Measurements from ENCODE around the gene GOLIM4. TPM values are rescaled to one million over a fixed set of nuclear protein-coding genes. Genes with fewer than 3 reads are reported as not detected.
A peak's percentile ranks its signal among the peaks of the same experiment; 100 is the strongest.

Gene GOLIM4
- total RNA-seq, 1 experiment from 2014 or later, result 24.6 TPM

GRCh38 chr3:168093229-168093628, 2.5 kb downstream of the GOLIM4 start:
- H4K8ac ChIP-seq (replicated peaks; ENCODE audit: insufficient read length, low read depth, low read length), result no peak overlapping the region
- H3K4me2 ChIP-seq (ENCODE audit: insufficient read depth, insufficient read length, low read length), result peak overlapping the region; percentile 99
- no peaks in the 10 kb centered on the region; a peak in 1 of 7 replicates for H3K36me3 Mint-ChIP-seq (ENCODE audit: insufficient read depth in 1 of 3, low read depth in 3 of 3)
- no peak overlapping the region for H3T11ph ChIP-seq (ENCODE audit: low read length)
- H2AK5ac ChIP-seq (ENCODE audit: insufficient read length, low read length), result no peak overlapping the region
- H3K23ac ChIP-seq (ENCODE audit: insufficient read length, low read depth, low read length), result no peak overlapping the region
- no peak overlapping the region for H2BK20ac ChIP-seq (ENCODE audit: low read depth, low read length, poor library complexity, severe bottlenecking)
- H3K79me2 ChIP-seq (ENCODE audit: insufficient read depth, low read length), result peaks cover 10% of the 10 kb centered on the region; the same call in 1 of the 2 replicates
- no peaks in the 10 kb centered on the region for H3K27me3 ChIP-seq (ENCODE audit: insufficient read depth, low read length)
- no peak overlapping the region for H3K9ac ChIP-seq (ENCODE audit: extremely low read depth, insufficient read length, low read length)
- H3K18ac ChIP-seq (ENCODE audit: insufficient read length, low read depth, low read length), result no peak overlapping the region
- H3K4ac ChIP-seq (ENCODE audit: low read depth, low read length), result no peak overlapping the region
- H2BK12ac ChIP-seq (ENCODE audit: insufficient read length, low read depth, low read length), result no peak overlapping the region
- H4K91ac ChIP-seq (ENCODE audit: insufficient read length, low read depth, low read length), result no peak overlapping the region
- no peak overlapping the region for H2AFZ ChIP-seq (ENCODE audit: low read length)
- H2BK5ac ChIP-seq (ENCODE audit: insufficient read length, low read length), result no peak overlapping the region
- no peaks in the 10 kb centered on the region for H3K79me1 ChIP-seq (ENCODE audit: insufficient read depth, low read depth, low read length, poor library complexity, severe bottlenecking)
- TF ChIP-seq, protein P1, sequence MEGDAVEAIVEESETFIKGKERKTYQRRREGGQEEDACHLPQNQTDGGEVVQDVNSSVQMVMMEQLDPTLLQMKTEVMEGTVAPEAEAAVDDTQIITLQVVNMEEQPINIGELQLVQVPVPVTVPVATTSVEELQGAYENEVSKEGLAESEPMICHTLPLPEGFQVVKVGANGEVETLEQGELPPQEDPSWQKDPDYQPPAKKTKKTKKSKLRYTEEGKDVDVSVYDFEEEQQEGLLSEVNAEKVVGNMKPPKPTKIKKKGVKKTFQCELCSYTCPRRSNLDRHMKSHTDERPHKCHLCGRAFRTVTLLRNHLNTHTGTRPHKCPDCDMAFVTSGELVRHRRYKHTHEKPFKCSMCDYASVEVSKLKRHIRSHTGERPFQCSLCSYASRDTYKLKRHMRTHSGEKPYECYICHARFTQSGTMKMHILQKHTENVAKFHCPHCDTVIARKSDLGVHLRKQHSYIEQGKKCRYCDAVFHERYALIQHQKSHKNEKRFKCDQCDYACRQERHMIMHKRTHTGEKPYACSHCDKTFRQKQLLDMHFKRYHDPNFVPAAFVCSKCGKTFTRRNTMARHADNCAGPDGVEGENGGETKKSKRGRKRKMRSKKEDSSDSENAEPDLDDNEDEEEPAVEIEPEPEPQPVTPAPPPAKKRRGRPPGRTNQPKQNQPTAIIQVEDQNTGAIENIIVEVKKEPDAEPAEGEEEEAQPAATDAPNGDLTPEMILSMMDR (conservative IDR thresholded peaks at IDR 0.05), result no peak
- H3K27ac Mint-ChIP-seq, result no peak overlapping the region
- H3K4me3 Mint-ChIP-seq, result peak overlapping the region; percentile 40 to 55
- H3K4me1 Mint-ChIP-seq, result peaks cover 52 to 60% of the 10 kb centered on the region in 2 experiments
- no peak overlapping the region for H2BK15ac ChIP-seq (ENCODE audit: low read depth, low read length)
- no peaks in the 10 kb centered on the region for H3K9me3 Mint-ChIP-seq
- H3K4me1 ChIP-seq (ENCODE audit: insufficient read depth, low read length), result peaks cover 10% of the 10 kb centered on the region
- H4K5ac ChIP-seq (ENCODE audit: insufficient read length, low read depth, low read length), result no peak overlapping the region
- no CpG with 5 or more reads among the region's 2 CpGs for WGBS (ENCODE audit: extremely low coverage, insufficient read length, low lambda C conversion rate)
- H3K14ac ChIP-seq (ENCODE audit: insufficient read depth, low read length), result no peak overlapping the region
- no peak overlapping the region for H3K27ac ChIP-seq (ENCODE audit: insufficient read length, low read depth, low read length)
- peaks cover 10% of the 10 kb centered on the region for H3K23me2 ChIP-seq (ENCODE audit: insufficient read length, low read depth, low read length, poor library complexity, severe bottlenecking)
- H3K9me3 ChIP-seq (ENCODE audit: control insufficient read depth, low read depth, low read length), result no peaks in the 10 kb centered on the region
- H4K20me1 ChIP-seq (ENCODE audit: control insufficient read depth, insufficient read depth, insufficient read length), result no peaks in the 10 kb centered on the region
- no peak for DNase-seq
- no peak overlapping the region for H2BK120ac ChIP-seq (ENCODE audit: low read depth, low read length, poor library complexity, severe bottlenecking)
- H3K27me3 Mint-ChIP-seq (ENCODE audit: low read depth), result no peaks in the 10 kb centered on the region
- no peak overlapping the region for H3K56ac ChIP-seq (ENCODE audit: insufficient read length, low read depth, low read length)
